ENCODE measurements around the gene ERCC3.

Gene ERCC3

DNA sequence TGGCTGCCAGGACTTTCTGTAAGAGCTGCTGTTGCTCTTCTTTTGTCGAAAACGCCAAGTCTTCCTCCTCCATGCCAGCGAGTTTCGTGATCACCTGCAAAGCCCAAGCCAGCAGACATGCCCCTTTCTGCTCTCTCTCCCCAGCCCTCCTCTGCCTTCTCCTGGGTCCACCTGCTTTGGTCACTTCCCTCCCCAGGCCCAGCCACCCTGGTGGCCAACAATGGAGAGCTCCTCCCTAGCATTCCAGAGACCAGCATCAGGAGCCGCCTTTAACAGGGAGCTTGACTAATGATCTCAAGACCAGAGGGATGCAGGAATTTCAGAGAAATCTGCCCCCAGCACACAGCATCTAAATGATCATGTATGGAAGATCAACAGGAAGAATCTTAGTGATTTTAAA lies 34.6 kb downstream of the ERCC3 start:
- Histone ChIP-seq H3K9me3 (ENCODE audit: insufficient read depth, low read length) (no peaks in the 10 kb centered on the region), H3K4me1 (ENCODE audit: low read length) (no peaks in the 10 kb centered on the region), H3K4me3 (ENCODE audit: low read length) (no peak overlapping the region), H3K27ac (ENCODE audit: low read length) (no peak overlapping the region), H3K4me2 (ENCODE audit: low read length) (no peak overlapping the region), H4K20me1 (ENCODE audit: insufficient read depth, low read length) (no peaks in the 10 kb centered on the region), H3K79me2 (ENCODE audit: low read length) (no peaks in the 10 kb centered on the region), H3K36me3 (replicated peaks; ENCODE audit: low read depth, low read length) (peaks cover 31% of the 10 kb centered on the region), H3K27me3 (ENCODE audit: low read depth, low read length) (no peaks in the 10 kb centered on the region), H3K9ac (ENCODE audit: low read length) (no peak overlapping the region), H2AFZ (ENCODE audit: low read depth, low read length) (no peak overlapping the region)
- TF ChIP-seq EZH2phosphoT487 (IDR thresholded peaks at IDR 0.05; ENCODE audit: low read depth) = no peak
- TF ChIP-seq CTCF (IDR thresholded peaks at IDR 0.05; ENCODE audit: low read depth, low read length) = no peak

- Histone ChIP-seq H3K27ac (ENCODE audit: low read length) (no peak overlapping the region), H2AFZ (ENCODE audit: low read depth, low read length) (no peak overlapping the region), H3K27me3 (ENCODE audit: low read depth, low read length) (no peaks in the 10 kb centered on the region), H3K4me1 (ENCODE audit: low read length) (no peaks in the 10 kb centered on the region), H3K4me2 (ENCODE audit: low read length) (no peak overlapping the region), H3K4me3 (ENCODE audit: low read length) (no peak overlapping the region), H3K9me3 (ENCODE audit: insufficient read depth, low read length) (no peaks in the 10 kb centered on the region), H4K20me1 (ENCODE audit: insufficient read depth, low read length) (no peaks in the 10 kb centered on the region), H3K9ac (ENCODE audit: low read length) (no peak overlapping the region), H3K79me2 (ENCODE audit: low read length) (no peaks in the 10 kb centered on the region), H3K36me3 (replicated peaks; ENCODE audit: low read depth, low read length) (peaks cover 31% of the 10 kb centered on the region)
- TF ChIP-seq EZH2phosphoT487 (IDR thresholded peaks at IDR 0.05; ENCODE audit: low read depth) (no peak), CTCF (IDR thresholded peaks at IDR 0.05; ENCODE audit: low read depth, low read length) (no peak)
Observed at GRCh38 chr2:127256866-127257265, 37.1 kb downstream of the ERCC3 start.

DNA sequence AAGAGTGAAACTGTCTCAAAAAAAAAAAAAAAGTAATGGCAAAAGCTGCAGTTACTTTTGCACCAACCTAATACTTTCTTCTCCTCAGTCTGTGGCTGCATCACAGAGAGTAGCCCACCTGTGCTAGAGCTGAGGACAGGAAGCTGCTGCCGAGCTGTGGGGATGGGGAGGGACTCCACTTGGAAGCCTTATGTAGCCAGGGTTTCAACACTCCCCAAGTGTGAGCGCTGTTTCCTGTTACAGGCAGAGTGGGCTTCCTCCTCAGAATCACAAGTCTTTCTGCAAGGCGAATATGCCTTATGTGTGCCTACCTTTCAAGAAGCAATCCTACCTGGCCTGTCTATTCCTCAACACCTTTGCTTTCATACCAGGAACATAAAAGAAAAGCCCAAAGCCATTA lies 37.6 kb downstream of the ERCC3 start:
- Histone ChIP-seq H3K9me3 (ENCODE audit: insufficient read depth, low read length) (no peaks in the 10 kb centered on the region), H3K27ac (ENCODE audit: low read length) (no peak overlapping the region), H3K4me2 (ENCODE audit: low read length) (no peak overlapping the region), H4K20me1 (ENCODE audit: insufficient read depth, low read length) (no peaks in the 10 kb centered on the region), H3K36me3 (replicated peaks; ENCODE audit: low read depth, low read length) (peaks cover 30% of the 10 kb centered on the region), H3K4me3 (ENCODE audit: low read length) (no peak overlapping the region), H3K79me2 (ENCODE audit: low read length) (no peaks in the 10 kb centered on the region), H3K27me3 (ENCODE audit: low read depth, low read length) (no peaks in the 10 kb centered on the region), H3K9ac (ENCODE audit: low read length) (no peak overlapping the region), H2AFZ (ENCODE audit: low read depth, low read length) (no peak overlapping the region), H3K4me1 (ENCODE audit: low read length) (no peaks in the 10 kb centered on the region)
- no peak for TF ChIP-seq CTCF (IDR thresholded peaks at IDR 0.05; ENCODE audit: low read depth, low read length)
- no peak for TF ChIP-seq EZH2phosphoT487 (IDR thresholded peaks at IDR 0.05; ENCODE audit: low read depth)

DNA sequence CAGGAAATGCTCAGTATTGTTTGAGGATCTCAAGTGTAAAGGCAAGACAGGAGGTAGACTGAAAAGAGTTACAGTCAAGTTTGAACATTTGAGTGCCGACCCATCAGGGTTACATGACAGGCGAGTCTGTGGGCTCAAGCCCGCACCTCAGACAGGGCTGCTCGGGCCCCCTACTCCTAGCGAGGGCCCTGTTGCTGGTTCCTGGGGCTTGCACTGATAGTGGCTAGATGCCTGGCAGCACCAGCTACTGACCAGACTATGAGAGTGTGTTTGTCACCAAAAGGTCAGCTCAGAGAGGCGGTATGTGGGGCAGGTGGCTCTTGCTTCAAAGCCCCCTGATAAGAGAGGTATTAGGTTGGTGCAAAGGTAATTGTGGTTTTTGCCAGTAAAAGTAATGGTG lies 38.2 kb downstream of the ERCC3 start:
- Histone ChIP-seq H3K27me3 (ENCODE audit: low read depth, low read length) (no peaks in the 10 kb centered on the region), H3K9me3 (ENCODE audit: insufficient read depth, low read length) (no peaks in the 10 kb centered on the region), H3K4me1 (ENCODE audit: low read length) (no peaks in the 10 kb centered on the region), H2AFZ (ENCODE audit: low read depth, low read length) (no peak overlapping the region), H4K20me1 (ENCODE audit: insufficient read depth, low read length) (no peaks in the 10 kb centered on the region), H3K79me2 (ENCODE audit: low read length) (no peaks in the 10 kb centered on the region), H3K9ac (ENCODE audit: low read length) (no peak overlapping the region), H3K27ac (ENCODE audit: low read length) (no peak overlapping the region), H3K36me3 (replicated peaks; ENCODE audit: low read depth, low read length) (peaks cover 24% of the 10 kb centered on the region), H3K4me2 (ENCODE audit: low read length) (no peak overlapping the region), H3K4me3 (ENCODE audit: low read length) (no peak overlapping the region)
- TF ChIP-seq CTCF (IDR thresholded peaks at IDR 0.05; ENCODE audit: low read depth, low read length) (no peak), EZH2phosphoT487 (IDR thresholded peaks at IDR 0.05; ENCODE audit: low read depth) (no peak)

Data from OCI-LY3 (cell line).